Measurements from ENCODE around the gene MTUS2. TPM values are rescaled to one million over a fixed set of nuclear protein-coding genes. Genes with fewer than 3 reads are reported as not detected.
A peak's percentile ranks its signal among the peaks of the same experiment; 100 is the strongest.

The MTUS2 gene
- total RNA-seq, 1 experiment from 2014 or later: 6.6 TPM

GRCh38 chr13:29359181-29359580 is 539.0 kb downstream of the MTUS2 start:
- Histone ChIP-seq H3K36me3 (ENCODE audit: insufficient read depth, low read length) (no peaks in the 10 kb centered on the region), H3K9ac (ENCODE audit: low read length) (no peak overlapping the region), H3K9me3 (ENCODE audit: low read length) (no peaks in the 10 kb centered on the region), H3K27ac (ENCODE audit: low read length) (no peak overlapping the region), H4K20me1 (ENCODE audit: insufficient read depth, low read depth, low read length) (no peaks in the 10 kb centered on the region), H3K9me2 (replicated peaks; ENCODE audit: insufficient read depth, low read length) (no peaks in the 10 kb centered on the region), H3K4me2 (ENCODE audit: low read depth, low read length, poor library complexity, severe bottlenecking) (no peak overlapping the region), H3K79me2 (ENCODE audit: low read length) (no peaks in the 10 kb centered on the region), H3K27me3 (ENCODE audit: low read length) (no peaks in the 10 kb centered on the region), H2AFZ (ENCODE audit: low read length) (no peak overlapping the region), H3K4me3 (ENCODE audit: low read length) (no peak overlapping the region), H3K4me1 (ENCODE audit: low read length) (no peaks in the 10 kb centered on the region)
- DNase-seq: no peak

DNA sequence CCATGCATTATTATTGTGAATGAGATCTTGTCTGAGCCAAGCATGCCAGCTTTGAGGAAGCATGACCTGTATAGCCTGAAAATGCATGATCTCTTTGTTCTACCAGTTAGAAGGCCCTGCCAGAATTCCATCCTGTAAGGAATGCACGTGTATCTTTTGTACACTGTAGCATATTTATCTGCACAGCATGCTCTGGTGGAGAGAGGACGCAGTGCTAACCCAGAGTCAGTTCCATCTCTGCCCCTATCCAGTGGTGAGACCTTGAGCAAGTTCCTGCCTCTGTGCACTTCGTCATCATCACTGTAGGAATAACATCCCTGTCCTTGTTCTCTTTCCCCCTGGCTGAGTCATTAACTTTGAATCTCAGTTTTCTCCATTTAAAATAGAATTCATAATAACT is 541.6 kb downstream of the MTUS2 start:
- Histone ChIP-seq H3K79me2 (ENCODE audit: low read length) (no peaks in the 10 kb centered on the region), H3K4me3 (ENCODE audit: low read length) (no peak overlapping the region), H2AFZ (ENCODE audit: low read length) (no peak overlapping the region), H3K9me2 (replicated peaks; ENCODE audit: insufficient read depth, low read length) (no peaks in the 10 kb centered on the region), H3K9ac (ENCODE audit: low read length) (no peak overlapping the region), H3K9me3 (ENCODE audit: low read length) (no peaks in the 10 kb centered on the region), H3K4me2 (ENCODE audit: low read depth, low read length, poor library complexity, severe bottlenecking) (no peak overlapping the region), H3K4me1 (ENCODE audit: low read length) (no peaks in the 10 kb centered on the region), H4K20me1 (ENCODE audit: insufficient read depth, low read depth, low read length) (no peaks in the 10 kb centered on the region), H3K36me3 (ENCODE audit: insufficient read depth, low read length) (no peaks in the 10 kb centered on the region), H3K27me3 (ENCODE audit: low read length) (no peaks in the 10 kb centered on the region), H3K27ac (ENCODE audit: low read length) (no peak overlapping the region)
- no peak for DNase-seq

DNA sequence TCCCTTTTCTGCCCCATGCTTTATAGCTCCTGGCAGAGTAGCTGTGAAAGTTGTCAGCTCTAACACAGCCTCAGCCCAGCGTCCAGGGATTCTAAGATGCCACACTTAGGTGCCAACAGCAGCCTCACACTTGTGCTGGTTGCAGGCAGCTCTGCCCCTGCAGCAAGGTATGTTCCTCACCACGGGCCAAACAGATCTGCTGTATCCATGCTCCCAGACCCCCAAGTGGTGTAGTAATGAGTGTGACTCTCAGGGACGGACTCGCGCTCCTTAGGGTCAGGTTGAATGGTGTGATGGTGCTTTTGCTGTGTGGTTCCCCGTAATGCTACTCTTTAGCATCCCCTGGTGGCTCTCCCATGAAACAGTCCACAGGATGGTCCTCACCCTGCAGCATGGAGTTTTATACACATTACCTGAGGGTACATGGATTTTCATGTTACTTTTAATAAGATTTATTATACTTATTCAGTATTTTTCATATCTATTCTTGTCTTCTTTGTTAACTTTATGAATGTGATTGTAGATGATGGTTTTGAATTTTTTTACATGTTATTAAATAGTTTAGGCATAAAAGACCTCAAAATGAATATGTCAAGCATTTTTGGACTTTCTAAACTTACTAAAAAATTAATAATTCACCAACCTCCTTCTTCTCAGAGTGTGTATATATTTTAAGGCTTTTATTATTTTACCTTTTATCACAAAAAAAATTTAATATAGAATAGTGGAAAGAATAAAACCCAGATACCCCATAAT is 542.9 kb downstream of the MTUS2 start:
- Histone ChIP-seq H2AFZ (ENCODE audit: low read length) (no peak overlapping the region), H3K9me2 (replicated peaks; ENCODE audit: insufficient read depth, low read length) (no peaks in the 10 kb centered on the region), H3K4me1 (ENCODE audit: low read length) (no peaks in the 10 kb centered on the region), H3K9me3 (ENCODE audit: low read length) (no peaks in the 10 kb centered on the region), H3K27ac (ENCODE audit: low read length) (no peak overlapping the region), H3K9ac (ENCODE audit: low read length) (no peak overlapping the region), H4K20me1 (ENCODE audit: insufficient read depth, low read depth, low read length) (no peaks in the 10 kb centered on the region), H3K27me3 (ENCODE audit: low read length) (no peaks in the 10 kb centered on the region), H3K4me2 (ENCODE audit: low read depth, low read length, poor library complexity, severe bottlenecking) (no peak overlapping the region), H3K4me3 (ENCODE audit: low read length) (no peak overlapping the region), H3K36me3 (ENCODE audit: insufficient read depth, low read length) (no peaks in the 10 kb centered on the region), H3K79me2 (ENCODE audit: low read length) (no peaks in the 10 kb centered on the region)
- DNase-seq: peak; percentile 85

GRCh38 chr13:29369060-29369743 is 549.1 kb downstream of the MTUS2 start:
- H3K27ac ChIP-seq (ENCODE audit: low read length): no peak overlapping the region
- H3K79me2 ChIP-seq (ENCODE audit: low read length): no peaks in the 10 kb centered on the region
- no peak overlapping the region for H3K4me2 ChIP-seq (ENCODE audit: low read depth, low read length, poor library complexity, severe bottlenecking)
- H2AFZ ChIP-seq (ENCODE audit: low read length): no peak overlapping the region
- H3K9ac ChIP-seq (ENCODE audit: low read length): no peak overlapping the region
- DNase-seq: peak; percentile 81
- no peaks in the 10 kb centered on the region for H3K9me2 ChIP-seq (replicated peaks; ENCODE audit: insufficient read depth, low read length)
- no peaks in the 10 kb centered on the region for H3K4me1 ChIP-seq (ENCODE audit: low read length)
- no peaks in the 10 kb centered on the region for H3K36me3 ChIP-seq (ENCODE audit: insufficient read depth, low read length)
- H3K9me3 ChIP-seq (ENCODE audit: low read length): no peaks in the 10 kb centered on the region
- H3K4me3 ChIP-seq (ENCODE audit: low read length): no peak overlapping the region
- H3K27me3 ChIP-seq (ENCODE audit: low read length): no peaks in the 10 kb centered on the region
- no peaks in the 10 kb centered on the region for H4K20me1 ChIP-seq (ENCODE audit: insufficient read depth, low read depth, low read length)

DNA sequence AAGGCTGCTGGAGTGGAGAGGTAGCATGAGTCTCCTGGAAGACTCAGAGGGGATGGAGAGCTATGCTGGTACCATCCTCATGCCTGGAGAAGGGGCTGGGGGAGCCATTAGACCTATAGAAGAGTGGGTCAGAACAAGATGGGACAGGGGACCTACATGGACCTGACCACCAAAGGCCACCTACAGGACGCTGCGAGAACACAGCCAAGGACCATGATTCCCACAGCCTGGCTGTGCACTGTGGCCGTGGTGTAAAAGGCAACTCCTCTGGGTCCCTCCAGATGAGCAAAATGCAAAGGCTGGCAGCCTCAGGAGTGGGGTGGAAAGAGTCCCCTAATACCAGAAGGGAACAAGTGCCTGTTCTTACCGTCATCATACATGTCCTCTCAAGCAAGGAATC is 559.1 kb downstream of the MTUS2 start:
- H3K27ac ChIP-seq (ENCODE audit: low read length): no peak overlapping the region
- H3K4me3 ChIP-seq (ENCODE audit: low read length): no peak overlapping the region
- H3K9ac ChIP-seq (ENCODE audit: low read length): no peak overlapping the region
- H2AFZ ChIP-seq (ENCODE audit: low read length): no peak overlapping the region
- H3K4me2 ChIP-seq (ENCODE audit: low read depth, low read length, poor library complexity, severe bottlenecking): no peak overlapping the region
- H3K9me2 ChIP-seq (replicated peaks; ENCODE audit: insufficient read depth, low read length): no peaks in the 10 kb centered on the region
- no peaks in the 10 kb centered on the region for H3K36me3 ChIP-seq (ENCODE audit: insufficient read depth, low read length)
- no peaks in the 10 kb centered on the region for H3K27me3 ChIP-seq (ENCODE audit: low read length)
- no peaks in the 10 kb centered on the region for H4K20me1 ChIP-seq (ENCODE audit: insufficient read depth, low read depth, low read length)
- no peaks in the 10 kb centered on the region for H3K79me2 ChIP-seq (ENCODE audit: low read length)
- H3K4me1 ChIP-seq (ENCODE audit: low read length): no peaks in the 10 kb centered on the region
- H3K9me3 ChIP-seq (ENCODE audit: low read length): no peaks in the 10 kb centered on the region
- peak; percentile 46 for DNase-seq

- Histone ChIP-seq H3K4me1 (ENCODE audit: low read length) (no peaks in the 10 kb centered on the region), H3K27ac (ENCODE audit: low read length) (no peak overlapping the region), H2AFZ (ENCODE audit: low read length) (no peak overlapping the region), H4K20me1 (ENCODE audit: insufficient read depth, low read depth, low read length) (no peaks in the 10 kb centered on the region), H3K27me3 (ENCODE audit: low read length) (no peaks in the 10 kb centered on the region), H3K79me2 (ENCODE audit: low read length) (no peaks in the 10 kb centered on the region), H3K9me2 (replicated peaks; ENCODE audit: insufficient read depth, low read length) (no peaks in the 10 kb centered on the region), H3K9me3 (ENCODE audit: low read length) (no peaks in the 10 kb centered on the region), H3K36me3 (ENCODE audit: insufficient read depth, low read length) (no peaks in the 10 kb centered on the region), H3K4me2 (ENCODE audit: low read depth, low read length, poor library complexity, severe bottlenecking) (no peak overlapping the region), H3K9ac (ENCODE audit: low read length) (no peak overlapping the region), H3K4me3 (ENCODE audit: low read length) (no peak overlapping the region)
- DNase-seq: no peak
These were observed 559.7 kb downstream of the MTUS2 start for GRCh38 chr13:29379865-29380264.

DNA sequence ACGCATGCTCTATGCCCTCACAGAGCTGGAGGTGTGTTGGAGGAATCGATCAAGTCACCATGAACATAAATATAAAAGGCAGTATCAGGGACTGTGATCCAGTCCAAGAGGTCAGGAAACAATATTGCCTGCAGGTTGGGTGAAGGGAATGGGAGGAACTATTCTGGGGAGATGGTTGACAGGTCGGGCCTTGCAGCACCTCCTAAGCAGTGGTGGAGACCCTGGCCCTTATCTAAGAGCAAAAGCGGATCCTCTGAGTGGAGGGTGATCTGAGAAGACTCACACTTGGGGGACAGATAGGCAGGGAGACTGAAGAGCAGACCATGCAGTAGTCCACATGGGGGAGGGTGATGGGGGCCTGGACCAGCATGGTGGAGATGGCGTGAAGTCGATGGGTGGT is 561.9 kb downstream of the MTUS2 start:
- no peak overlapping the region for H3K4me3 ChIP-seq (ENCODE audit: low read length)
- no peak overlapping the region for H3K4me2 ChIP-seq (ENCODE audit: low read depth, low read length, poor library complexity, severe bottlenecking)
- no peak overlapping the region for H2AFZ ChIP-seq (ENCODE audit: low read length)
- H3K36me3 ChIP-seq (ENCODE audit: insufficient read depth, low read length): no peaks in the 10 kb centered on the region
- H4K20me1 ChIP-seq (ENCODE audit: insufficient read depth, low read depth, low read length): no peaks in the 10 kb centered on the region
- no peak overlapping the region for H3K27ac ChIP-seq (ENCODE audit: low read length)
- H3K79me2 ChIP-seq (ENCODE audit: low read length): no peaks in the 10 kb centered on the region
- H3K9me2 ChIP-seq (replicated peaks; ENCODE audit: insufficient read depth, low read length): no peaks in the 10 kb centered on the region
- no peak overlapping the region for H3K9ac ChIP-seq (ENCODE audit: low read length)
- no peaks in the 10 kb centered on the region for H3K4me1 ChIP-seq (ENCODE audit: low read length)
- no peak for DNase-seq
- H3K9me3 ChIP-seq (ENCODE audit: low read length): no peaks in the 10 kb centered on the region
- H3K27me3 ChIP-seq (ENCODE audit: low read length): no peaks in the 10 kb centered on the region

- Histone ChIP-seq H3K4me1 (ENCODE audit: low read length) (no peaks in the 10 kb centered on the region), H3K4me3 (ENCODE audit: low read length) (no peak overlapping the region), H3K4me2 (ENCODE audit: low read depth, low read length, poor library complexity, severe bottlenecking) (no peak overlapping the region), H3K36me3 (ENCODE audit: insufficient read depth, low read length) (no peaks in the 10 kb centered on the region), H4K20me1 (ENCODE audit: insufficient read depth, low read depth, low read length) (no peaks in the 10 kb centered on the region), H3K79me2 (ENCODE audit: low read length) (no peaks in the 10 kb centered on the region), H2AFZ (ENCODE audit: low read length) (no peak overlapping the region), H3K9me2 (replicated peaks; ENCODE audit: insufficient read depth, low read length) (no peaks in the 10 kb centered on the region), H3K27me3 (ENCODE audit: low read length) (no peaks in the 10 kb centered on the region), H3K9ac (ENCODE audit: low read length) (no peak overlapping the region), H3K9me3 (ENCODE audit: low read length) (no peaks in the 10 kb centered on the region), H3K27ac (ENCODE audit: low read length) (no peak overlapping the region)
- DNase-seq: no peak
These were observed 563.3 kb downstream of the MTUS2 start for GRCh38 chr13:29383476-29383875.

Data from Karpas-422 (cell line).